ENCODE data around the gene NDUFA8. TPM values are rescaled to one million over a fixed set of nuclear protein-coding genes. Genes with fewer than 3 reads are reported as not detected.

NDUFA8 gene
- total and polyA plus RNA-seq, 2 of the 4 experiments (the other 2 are of a cell fraction), result 45.2 to 98.1 TPM

DNA sequence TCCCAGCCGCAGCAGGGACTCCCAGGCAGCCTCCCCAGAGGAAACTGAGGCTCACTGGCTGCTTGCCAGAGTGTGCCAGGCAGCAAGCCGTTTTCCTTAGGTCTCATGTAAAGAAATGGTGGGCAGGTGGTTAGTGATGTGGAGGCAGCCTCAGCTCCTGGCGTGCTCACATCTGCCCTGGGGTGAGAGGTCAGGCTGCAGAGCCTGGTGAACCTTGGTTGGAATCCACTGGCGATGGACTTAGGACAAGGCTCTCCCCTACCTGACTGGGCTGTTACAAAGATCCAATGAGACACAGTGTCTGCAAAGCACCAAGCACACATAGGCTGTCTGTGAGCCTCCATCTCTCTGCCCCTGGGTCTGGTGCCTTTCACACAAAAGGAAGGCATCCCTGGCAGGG is 38.3 kb upstream of the NDUFA8 start:
- H3K14ac ChIP-seq (replicated peaks; ENCODE audit: low read depth, low read length), result no peak overlapping the region
- no TSS peak for BruUV-seq (replicated peaks)
- no peak overlapping the region for H3K4ac ChIP-seq (ENCODE audit: low read depth, low read length)
- H2AK9ac ChIP-seq (replicated peaks; ENCODE audit: low read depth, low read length, poor library complexity), result no peak overlapping the region
- in situ Hi-C loops (cut with MboI; ENCODE audit: low sequenced_read_pairs), result no loop called here
- H3K36me3 ChIP-seq (ENCODE audit: control insufficient read depth, insufficient read depth, low read length), result no peaks in the 10 kb centered on the region
- DNase-seq (no peak), ATAC-seq (ENCODE audit: low read depth) (no peak)
- no peak overlapping the region for H2AFZ ChIP-seq (replicated peaks; ENCODE audit: low read length, poor library complexity)
- H3K23ac ChIP-seq (ENCODE audit: low read depth, low read length), result no peak overlapping the region
- no peak overlapping the region for H2BK120ac ChIP-seq (ENCODE audit: low read depth, low read length)
- no peak overlapping the region for H3K9ac ChIP-seq (ENCODE audit: low read depth, low read length)
- H4K20me1 ChIP-seq (ENCODE audit: insufficient read depth, low read length), result peaks cover 4% of the 10 kb centered on the region; the same call in 1 of the 2 replicates
- TF ChIP-seq, protein P1, sequence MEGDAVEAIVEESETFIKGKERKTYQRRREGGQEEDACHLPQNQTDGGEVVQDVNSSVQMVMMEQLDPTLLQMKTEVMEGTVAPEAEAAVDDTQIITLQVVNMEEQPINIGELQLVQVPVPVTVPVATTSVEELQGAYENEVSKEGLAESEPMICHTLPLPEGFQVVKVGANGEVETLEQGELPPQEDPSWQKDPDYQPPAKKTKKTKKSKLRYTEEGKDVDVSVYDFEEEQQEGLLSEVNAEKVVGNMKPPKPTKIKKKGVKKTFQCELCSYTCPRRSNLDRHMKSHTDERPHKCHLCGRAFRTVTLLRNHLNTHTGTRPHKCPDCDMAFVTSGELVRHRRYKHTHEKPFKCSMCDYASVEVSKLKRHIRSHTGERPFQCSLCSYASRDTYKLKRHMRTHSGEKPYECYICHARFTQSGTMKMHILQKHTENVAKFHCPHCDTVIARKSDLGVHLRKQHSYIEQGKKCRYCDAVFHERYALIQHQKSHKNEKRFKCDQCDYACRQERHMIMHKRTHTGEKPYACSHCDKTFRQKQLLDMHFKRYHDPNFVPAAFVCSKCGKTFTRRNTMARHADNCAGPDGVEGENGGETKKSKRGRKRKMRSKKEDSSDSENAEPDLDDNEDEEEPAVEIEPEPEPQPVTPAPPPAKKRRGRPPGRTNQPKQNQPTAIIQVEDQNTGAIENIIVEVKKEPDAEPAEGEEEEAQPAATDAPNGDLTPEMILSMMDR (conservative IDR thresholded peaks at IDR 0.05; ENCODE audit: low read depth, low read length), result no peak
- TF ChIP-seq RCOR1 (IDR thresholded peaks at IDR 0.05; ENCODE audit: insufficient replicate concordance, low read length) (no peak), RAD21 (IDR thresholded peaks at IDR 0.05; ENCODE audit: low read length) (no peak), POLR2A (IDR thresholded peaks at IDR 0.05; ENCODE audit: low read depth, low read length) (no peak), CHD1 (IDR thresholded peaks at IDR 0.05; ENCODE audit: low read depth, low read length) (no peak), RFX5 (IDR thresholded peaks at IDR 0.05; ENCODE audit: low read depth, low read length) (no peak), FOS (IDR thresholded peaks at IDR 0.05; ENCODE audit: low read depth, low read length) (no peak)
- TF ChIP-seq, protein P2, sequence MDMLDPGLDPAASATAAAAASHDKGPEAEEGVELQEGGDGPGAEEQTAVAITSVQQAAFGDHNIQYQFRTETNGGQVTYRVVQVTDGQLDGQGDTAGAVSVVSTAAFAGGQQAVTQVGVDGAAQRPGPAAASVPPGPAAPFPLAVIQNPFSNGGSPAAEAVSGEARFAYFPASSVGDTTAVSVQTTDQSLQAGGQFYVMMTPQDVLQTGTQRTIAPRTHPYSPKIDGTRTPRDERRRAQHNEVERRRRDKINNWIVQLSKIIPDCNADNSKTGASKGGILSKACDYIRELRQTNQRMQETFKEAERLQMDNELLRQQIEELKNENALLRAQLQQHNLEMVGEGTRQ (IDR thresholded peaks at IDR 0.05; ENCODE audit: low read depth, low read length), result no peak
- no peak overlapping the region for H3K56ac ChIP-seq (ENCODE audit: extremely low read depth, insufficient read depth, low read length)
- ChIA-PET CTCF (no interaction called here), POLR2A (ENCODE audit: unreplicated experiment) (no interaction called here)
- H3K9me3 ChIP-seq (ENCODE audit: control insufficient read depth, insufficient read depth, low read length), result no peaks in the 10 kb centered on the region
- no peak overlapping the region for H3K27ac ChIP-seq (ENCODE audit: insufficient read depth, low read length)
- H3K79me1 ChIP-seq (ENCODE audit: low read depth in 1 of 2, low read length in 2 of 2), result no peaks in the 10 kb centered on the region
- no peak overlapping the region for H4K8ac ChIP-seq (ENCODE audit: low read depth in 2 of 2, low read length in 2 of 2)
- no peaks in the 10 kb centered on the region; the same call in 1 of the 2 replicates for H3K9me1 ChIP-seq (ENCODE audit: insufficient read depth, low read length)
- H2BK5ac ChIP-seq (ENCODE audit: low read depth, low read length, poor library complexity, severe bottlenecking), result no peak overlapping the region
- H3K18ac ChIP-seq (ENCODE audit: low read depth, low read length), result no peak overlapping the region
- no peak overlapping the region for H2BK20ac ChIP-seq (ENCODE audit: low read depth, low read length)
- no peak overlapping the region for H3K4me3 ChIP-seq (ENCODE audit: insufficient read depth, low read depth, low read length)
- dilution Hi-C loops (cut with HindIII; ENCODE audit: low sequenced_read_pairs, unreplicated experiment), result no loop called here
- H3K4me1 ChIP-seq (ENCODE audit: control insufficient read depth, insufficient read depth, low read length), result 0 out of 2 replicates have a peak, but pooled peaks cover 4% of the 10 kb centered on the region
- no CpG with 5 or more reads among the region's 4 CpGs for WGBS, 2 experiments (ENCODE audit: extremely low coverage in 2 of 2, insufficient read length in 1 of 2)
- intact Hi-C loops (cut with micrococcal nuclease), result no loop called here
- H4K5ac ChIP-seq (ENCODE audit: low read depth, low read length), result no peak overlapping the region
- no peak overlapping the region for H2BK15ac ChIP-seq (ENCODE audit: low read depth, low read length)
- peaks cover 35% of the 10 kb centered on the region for H3K27me3 ChIP-seq (ENCODE audit: control insufficient read depth, insufficient read depth, low read length)
- H4K91ac ChIP-seq (ENCODE audit: insufficient read depth, low read depth, low read length), result no peak overlapping the region
- H2AK5ac ChIP-seq (ENCODE audit: low read depth, low read length), result no peak overlapping the region
- H3K4me2 ChIP-seq (ENCODE audit: low read depth, low read length), result no peak overlapping the region

Measured in IMR-90 (cell line).